Activated T-helper 1 cell treated with Interleukin-2 at 50 U/mL for 16 hours (primary cell): Measurements from ENCODE around the gene FLT4.
"Not testable (repeated sequence)": the region's sequence is repeated elsewhere in the genome, so short reads cannot be mapped to it uniquely, and the experiment has no call there.

ENCODE experiments used
- DNase-seq: peaks from one replicate; pipeline ENCODE4 v3.0.0-alpha.2; 2020; ENCODE audit warnings: low read depth

Gene FLT4

GRCh38 chr5:180670157-180670556, 20.8 kb upstream of the FLT4 start:
- DNase-seq = no peak

GRCh38 chr5:180669661-180670060, 20.3 kb upstream of the FLT4 start:
- no peak for DNase-seq

DNA sequence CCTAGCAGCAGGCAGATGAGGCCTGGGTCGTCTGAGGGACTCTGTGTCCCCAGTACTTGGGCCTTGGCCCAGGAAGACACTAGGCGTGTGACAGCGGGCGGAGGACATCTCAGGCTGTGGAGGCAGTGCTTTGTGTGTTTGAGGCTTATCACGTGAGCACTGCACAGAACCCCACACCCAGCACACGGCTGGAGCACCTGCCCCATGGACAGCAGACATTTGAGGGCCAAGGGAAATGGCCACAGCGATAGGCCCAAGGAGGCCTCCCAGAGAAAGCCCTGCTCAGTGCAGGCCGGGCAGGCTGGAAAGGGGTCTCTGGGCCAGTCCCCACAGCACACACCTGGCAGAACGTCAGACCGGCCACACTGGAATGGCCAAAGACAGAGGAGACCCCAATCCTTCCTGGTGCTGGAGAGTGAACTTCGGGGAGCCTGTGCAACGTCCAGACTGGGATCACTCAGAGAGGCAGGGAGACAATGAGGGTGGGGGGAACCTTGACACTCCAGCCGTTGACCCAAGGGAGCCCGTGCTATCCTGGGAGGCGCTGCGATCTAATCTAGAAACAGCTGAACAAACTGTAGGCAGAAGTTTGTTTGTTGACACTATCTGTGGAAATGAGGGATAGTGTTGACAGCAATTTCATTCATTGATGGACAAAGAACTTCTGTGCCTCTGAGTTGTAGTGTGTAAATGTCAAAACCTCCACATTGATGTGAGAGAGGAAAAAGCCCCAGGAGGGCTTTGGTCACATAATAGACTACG, 19.6 kb upstream of the FLT4 start:
- DNase-seq = no peak

DNA sequence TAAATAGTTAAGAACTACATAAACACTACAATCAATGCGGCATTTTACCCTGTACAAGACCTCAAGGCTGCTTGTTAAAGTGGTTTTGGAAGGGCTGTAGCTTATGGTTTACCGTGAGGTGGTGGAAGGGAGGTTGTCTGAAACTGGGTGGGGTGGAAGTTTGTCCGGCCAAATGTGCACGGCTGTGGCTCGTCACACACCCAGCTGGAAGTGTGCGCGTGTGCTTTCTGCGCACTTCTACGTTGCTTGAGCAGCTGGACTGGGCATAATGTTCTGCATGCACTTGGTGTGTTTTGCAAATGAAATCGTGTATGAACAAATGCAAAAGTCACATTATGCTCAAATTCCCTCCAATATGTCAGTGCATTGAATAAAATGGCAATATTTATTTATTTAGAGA, 17.4 kb upstream of the FLT4 start:
- no peak for DNase-seq

DNA sequence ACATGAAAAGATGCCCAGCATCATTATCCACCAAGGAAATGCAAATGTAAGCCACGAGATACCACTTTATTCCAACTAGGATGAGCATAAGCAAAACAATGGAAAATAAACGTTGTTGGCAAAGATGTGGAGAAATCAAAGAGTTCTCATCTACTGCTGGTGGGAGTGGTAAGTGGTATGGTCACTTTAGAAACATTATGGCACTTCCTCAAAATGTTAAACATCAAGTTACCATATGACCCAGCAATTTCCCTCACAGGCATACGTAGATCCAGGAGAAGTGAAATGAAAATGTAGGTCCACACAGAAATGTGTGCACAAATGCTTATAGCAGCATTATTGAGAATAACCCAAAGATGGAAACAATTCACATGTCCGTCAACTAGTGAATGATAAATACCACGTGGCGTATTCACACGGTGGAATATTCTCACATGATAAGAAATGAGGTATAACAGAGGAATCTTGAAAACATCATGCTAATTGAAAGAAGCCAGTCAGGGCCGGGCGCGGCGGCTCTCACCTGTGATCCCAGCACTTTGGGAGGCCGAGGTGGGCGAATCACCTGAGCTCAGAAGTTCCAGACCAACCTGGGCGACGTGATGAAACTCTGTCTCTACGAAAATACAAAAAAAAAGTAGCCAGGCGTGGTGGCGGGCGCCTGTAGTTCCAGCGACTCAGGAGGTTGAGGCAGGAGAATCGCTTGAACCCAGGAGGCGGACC, 16.4 kb upstream of the FLT4 start:
- DNase-seq = no peak

DNA sequence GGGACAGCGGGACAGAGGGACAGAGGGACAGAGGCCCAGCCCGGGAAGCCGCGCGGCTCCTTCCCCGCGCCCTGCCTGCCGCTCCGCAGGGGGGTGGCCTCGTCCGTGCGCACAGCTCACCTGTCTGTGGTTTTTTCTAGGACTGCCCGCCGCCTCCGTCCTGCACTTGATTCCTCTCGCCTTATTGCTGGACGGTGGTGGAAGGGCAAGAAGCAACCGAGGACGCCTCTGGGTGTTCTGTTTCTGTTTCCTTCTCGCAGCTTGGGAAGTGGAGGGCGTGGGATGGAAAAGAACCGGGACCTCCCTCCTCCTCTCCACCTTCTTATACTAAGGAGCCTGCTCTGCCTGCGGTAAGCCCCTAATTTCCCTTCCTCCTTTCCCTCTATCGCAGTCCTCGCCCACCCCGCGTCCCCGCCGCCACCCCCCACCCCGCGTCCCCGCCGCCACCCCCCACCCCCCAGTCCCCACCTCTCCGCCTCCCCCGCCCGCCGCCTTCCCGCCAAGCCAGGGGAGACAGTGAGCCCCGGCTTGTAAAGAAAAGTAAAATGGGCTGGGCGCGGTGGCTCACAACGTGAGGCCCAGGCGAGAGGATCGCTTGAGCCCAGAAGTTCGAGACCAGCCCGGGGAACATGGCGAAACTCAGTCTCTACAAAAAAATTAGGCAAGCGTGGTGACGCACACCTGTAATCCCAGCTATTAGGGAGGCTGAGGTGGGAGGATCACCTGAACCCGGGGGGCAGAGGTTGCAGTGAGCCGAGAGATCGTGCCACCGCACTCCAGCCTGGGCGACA, 9.6 kb upstream of the FLT4 start:
- DNase-seq = no peak

DNA sequence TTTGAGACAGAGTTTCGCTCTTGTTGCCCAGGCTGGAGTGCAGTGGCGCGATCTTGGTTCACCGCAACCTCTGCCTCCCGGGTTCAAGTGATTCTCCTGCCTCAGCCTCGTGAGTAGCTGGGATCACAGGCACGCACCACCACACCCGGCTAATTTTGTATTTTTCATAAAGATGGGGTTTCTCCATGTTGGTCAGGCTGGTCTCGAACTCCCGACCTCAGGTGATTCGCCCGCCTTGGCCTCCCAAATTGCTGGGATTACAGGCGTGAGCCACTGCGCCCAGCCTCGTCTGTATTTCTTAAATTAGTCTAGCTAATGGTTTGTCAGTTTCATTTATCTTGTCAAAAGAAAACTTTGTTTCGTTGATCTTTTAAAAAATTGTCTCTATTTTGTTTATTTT, 5.8 kb upstream of the FLT4 start:
- not testable (repeated sequence) for DNase-seq

DNA sequence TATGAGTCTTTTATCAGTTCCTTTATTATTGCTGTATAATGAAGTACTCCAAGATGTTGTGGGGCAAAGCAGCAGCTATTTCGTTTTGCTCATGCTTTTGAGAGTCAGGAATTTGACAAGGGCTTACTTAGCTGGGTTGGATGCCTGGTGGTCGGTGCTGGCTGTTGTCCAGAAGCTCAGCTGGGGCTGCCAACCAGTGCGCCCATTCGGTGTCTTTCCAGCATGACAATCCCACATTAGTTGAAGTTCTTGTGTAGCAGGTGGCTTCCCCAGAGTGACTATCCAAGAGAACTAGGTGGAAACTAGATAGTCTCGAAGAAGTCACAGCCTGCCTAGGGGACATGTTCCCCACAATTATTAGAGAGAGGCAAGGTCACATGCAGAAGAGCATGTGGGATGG, 3.4 kb upstream of the FLT4 start:
- DNase-seq = no peak

- no peak for DNase-seq
Observed at GRCh38 chr5:180652346-180652745, 2.9 kb upstream of the FLT4 start.

DNA sequence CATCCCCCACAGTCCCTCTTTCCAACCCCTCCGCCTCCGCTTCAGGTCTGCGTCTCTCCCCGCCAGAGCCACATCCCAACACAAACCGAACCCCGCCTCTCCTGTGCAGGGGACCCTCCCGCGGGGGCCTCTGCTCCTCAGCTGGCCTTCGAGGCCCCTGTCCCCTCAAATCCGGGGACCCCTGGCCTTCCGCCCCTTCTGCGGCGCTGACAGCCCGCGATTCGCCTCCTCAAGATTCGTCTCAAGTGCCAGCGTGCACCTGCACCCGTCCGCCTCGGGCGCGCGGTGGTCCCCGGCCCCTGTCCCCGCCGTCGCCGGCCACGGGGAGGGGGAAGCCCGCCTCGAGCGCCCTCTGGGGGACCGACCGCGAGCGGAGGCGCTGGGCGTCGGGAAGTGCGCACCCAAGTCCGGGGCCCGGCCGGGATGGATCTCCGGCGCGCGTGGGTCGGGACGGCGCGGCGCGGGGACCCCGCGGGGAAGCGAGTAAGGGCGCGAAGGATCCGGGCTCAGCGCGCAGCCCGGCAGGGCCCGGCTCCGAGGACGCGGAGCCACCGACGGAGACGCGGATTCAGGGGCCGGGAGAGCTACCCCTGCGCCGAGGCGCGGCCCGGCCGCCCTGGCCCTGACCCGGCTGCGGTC, 623 bp downstream of the FLT4 start:
- DNase-seq = no peak

- DNase-seq = no peak
Observed at GRCh38 chr5:180647941-180648500, 1.4 kb downstream of the FLT4 start.

DNA sequence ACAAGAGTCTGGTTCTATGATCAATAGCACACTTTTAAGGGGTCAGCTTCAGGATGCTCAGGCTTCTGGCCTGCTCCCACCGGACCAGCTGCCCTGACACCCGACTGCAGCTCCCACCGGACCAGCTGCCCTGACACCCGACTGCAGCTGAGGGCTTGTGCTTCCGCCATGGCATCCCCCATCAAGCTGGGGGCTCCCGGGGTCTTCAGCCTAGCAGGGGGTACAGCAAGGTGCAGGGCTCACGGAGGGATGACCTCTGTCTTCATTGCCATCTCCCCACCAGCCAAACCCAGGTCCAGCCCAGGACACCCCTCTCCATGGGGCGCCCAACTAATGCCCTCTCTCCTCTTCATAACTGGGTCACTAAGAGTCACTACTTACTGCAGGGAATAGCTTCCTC, 1.9 kb downstream of the FLT4 start:
- no peak for DNase-seq

DNA sequence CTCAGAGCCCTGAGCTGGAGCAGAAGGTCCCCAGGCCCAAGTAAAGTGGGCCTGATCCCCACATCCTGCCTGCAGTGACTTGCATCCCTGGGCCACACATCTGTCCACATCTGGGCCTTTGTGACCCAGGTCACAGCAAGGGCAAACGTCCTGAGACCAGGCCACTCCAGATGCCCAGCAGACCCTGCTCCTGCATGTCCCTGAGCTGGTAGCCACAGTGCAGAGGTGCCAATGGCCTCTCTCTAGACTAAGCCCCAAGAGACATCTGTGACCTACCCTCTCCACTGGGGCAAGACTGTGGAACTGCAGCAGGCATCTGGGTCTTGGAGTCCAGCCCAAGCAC, 2.5 kb downstream of the FLT4 start:
- DNase-seq = no peak

- DNase-seq = no peak
Observed at GRCh38 chr5:180646289-180646962, 3.0 kb downstream of the FLT4 start.

GRCh38 chr5:180645274-180646204, 3.9 kb downstream of the FLT4 start:
- no peak for DNase-seq

GRCh38 chr5:180644825-180645273, 4.6 kb downstream of the FLT4 start:
- DNase-seq = no peak

DNA sequence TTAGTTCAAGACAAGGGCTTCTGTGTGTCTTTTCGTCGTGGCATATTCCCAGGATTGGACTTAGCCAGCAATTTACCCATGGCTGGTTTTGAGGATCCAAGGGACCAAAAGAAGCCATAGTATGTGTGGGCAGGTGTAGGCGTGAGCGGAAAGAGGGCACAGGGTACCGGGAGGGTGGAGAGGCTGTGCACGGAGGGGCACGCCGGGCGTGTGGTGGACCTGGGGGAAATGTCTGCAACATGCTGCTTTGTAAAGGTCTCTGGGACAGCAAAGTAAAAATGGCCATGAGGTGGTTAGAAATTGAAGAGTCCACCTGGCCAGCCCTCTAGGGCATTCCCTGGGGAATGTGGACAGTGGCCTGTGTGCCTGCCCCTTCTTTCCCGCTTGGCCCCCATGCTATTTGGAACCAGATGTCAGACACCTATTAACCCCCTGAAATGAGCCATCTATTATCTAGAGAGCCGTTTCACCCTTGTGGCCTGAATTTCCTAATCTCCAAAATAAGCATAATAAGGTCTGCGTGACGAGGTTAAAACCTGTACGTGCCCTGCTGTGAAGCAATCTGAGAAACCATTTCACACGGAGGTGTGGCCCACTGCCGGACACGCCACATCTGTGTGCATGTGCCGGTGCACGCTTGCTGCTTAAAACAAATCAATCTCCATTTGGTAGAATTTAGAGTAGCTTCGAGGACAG, 5.1 kb downstream of the FLT4 start:
- DNase-seq = no peak

DNA sequence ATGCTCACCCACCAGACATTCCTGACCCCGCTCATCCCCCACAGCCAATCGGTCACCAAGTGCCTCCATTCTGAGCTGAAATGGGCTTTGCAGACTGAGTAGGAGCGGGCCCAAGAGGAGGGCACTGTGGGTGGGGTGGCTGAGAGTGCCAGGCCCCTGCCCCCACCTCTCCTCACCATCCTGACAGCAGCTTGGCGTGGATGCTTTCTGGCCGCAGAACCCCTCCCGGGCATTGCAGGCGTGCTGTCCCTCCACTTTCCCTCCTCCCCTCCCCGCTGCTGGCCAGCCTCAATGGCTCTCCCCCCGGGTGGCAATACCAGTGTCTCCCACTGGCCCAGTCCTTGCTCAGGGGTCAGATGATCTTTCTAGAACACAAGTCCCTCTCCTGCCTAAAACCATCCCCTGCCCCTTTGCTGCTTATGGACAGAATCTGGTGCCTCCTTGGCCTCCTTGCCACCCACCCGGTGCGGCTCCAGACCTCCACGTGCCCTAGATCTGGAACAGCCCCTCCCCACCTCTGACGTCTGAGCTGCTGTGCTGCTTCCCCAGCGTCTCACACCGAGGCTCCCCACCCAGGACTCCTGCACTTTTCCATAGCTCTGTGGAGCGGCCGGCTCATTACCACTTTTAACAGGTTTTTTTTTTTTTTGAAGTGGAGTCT, 6.1 kb downstream of the FLT4 start:
- no peak for DNase-seq

DNA sequence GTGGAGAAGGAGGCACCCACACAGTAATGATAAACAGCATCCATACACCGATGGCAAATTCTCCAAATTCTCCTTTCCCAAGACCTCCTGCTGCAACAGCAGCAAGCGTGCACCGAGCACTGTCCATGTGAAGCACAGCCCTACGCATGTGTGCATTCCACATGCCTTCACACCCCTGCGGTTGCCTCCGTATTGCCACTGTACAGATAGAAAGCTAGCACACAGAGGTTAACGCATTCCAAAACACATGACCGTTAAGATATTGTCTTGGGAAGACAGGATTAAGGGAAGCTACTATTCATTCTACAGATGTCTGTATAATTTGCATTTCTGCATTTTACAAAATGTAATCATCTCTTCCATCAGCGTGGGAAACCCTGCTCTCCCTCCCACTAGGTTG, 6.6 kb downstream of the FLT4 start:
- no peak for DNase-seq
